Activated B cell treated with CpG ODN at 0.5 μM for 24 hours (primary cell): Measurements from ENCODE around the gene ZNF724. TPM values are rescaled to one million over a fixed set of nuclear protein-coding genes. Genes with fewer than 3 reads are reported as not detected.

ENCODE experiments used
- ATAC-seq: fragments of 200-7000 bp; cut with Tn5 transposase; one replicate; pipeline ENCODE4 v1.10.0; 2021; ENCODE audit warnings: low read depth, mild to moderate bottlenecking, moderate library complexity
- CTCF ChIA-PET: fragments of 350-600 bp; sonication (Branson Sonifier 250); formaldehyde crosslinking; loops from one replicate; lab custom pipeline; 2021; ENCODE audit warnings: antibody characterized with exemption; lab: Charles Lee
- POLR2A ChIA-PET: fragments of 350-600 bp; sonication (Branson Sonifier 250); formaldehyde crosslinking; loops from one replicate; lab custom pipeline; 2021; ENCODE audit warnings: antibody characterized with exemption; lab: Charles Lee
- DNase-seq: peaks from one replicate; pipeline ENCODE4 v3.0.0; 2022
- H3K27ac Mint-ChIP-seq: one replicate; pipeline ENCODE4 v1.8.0; 2020; ENCODE audit warnings: mixed read lengths
- H3K27me3 Mint-ChIP-seq: one replicate; pipeline ENCODE4 v1.8.0; 2021; ENCODE audit warnings: mixed read lengths
- H3K36me3 Mint-ChIP-seq: one replicate; pipeline ENCODE4 v1.8.0; 2021; ENCODE audit warnings: low read depth, mixed read lengths
- H3K4me1 Mint-ChIP-seq: one replicate; pipeline ENCODE4 v1.8.0; 2021; ENCODE audit warnings: mixed read lengths
- H3K4me3 Mint-ChIP-seq: one replicate; pipeline ENCODE4 v1.8.0; 2020; ENCODE audit warnings: mild to moderate bottlenecking, mixed read lengths
- H3K9me3 Mint-ChIP-seq: one replicate; pipeline ENCODE4 v1.8.0; 2020; ENCODE audit warnings: mixed read lengths
- intact Hi-C: fragments of 100-400 bp; cut with micrococcal nuclease; formaldehyde crosslinking; loops from one replicate; pipeline ENCODE4 v1.15.1; 2024
- total RNA-seq: library from RNA; stranded (reverse); gene quantifications from 2 replicates; pipeline ENCODE4 v1.2.3, GENCODE V29; 2022
- TF ChIP-seq, protein P1 (sequence below): fragments of 200-600 bp; IDR thresholded peaks from one replicate; pipeline ENCODE4 v1.8.0; 2022; ENCODE audit warnings: antibody characterized with exemption, mild to moderate bottlenecking

The ZNF724 gene
- total RNA-seq, 1 donor from 2014 or later = 8.0 TPM

DNA sequence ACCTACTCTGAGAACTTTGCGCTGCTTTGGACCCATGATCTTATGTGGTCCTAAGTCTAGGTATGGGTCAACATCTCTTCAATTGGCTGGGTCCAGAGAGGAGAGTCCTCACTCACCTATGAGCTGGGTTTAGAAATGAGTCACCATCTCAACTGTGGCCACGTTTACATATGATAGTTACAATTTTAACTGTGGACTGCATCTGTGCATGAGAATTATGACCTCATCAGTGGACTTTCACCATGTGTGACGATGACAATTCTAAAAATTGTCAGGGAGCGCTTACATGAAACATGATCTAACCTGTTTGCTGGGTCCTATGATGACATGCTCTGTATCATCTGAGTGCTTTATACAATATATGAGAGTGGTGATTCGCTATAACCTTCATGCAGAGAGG lies 12.7 kb upstream of the ZNF724 start:
- ChIA-PET POLR2A (interaction anchor here (1.2 kb wide), 1 partner anchor 11 kb away, joined by 4 read pairs; no protein-coding TSS in a partner anchor), CTCF (no interaction called here)
- no peak for ATAC-seq
- TF ChIP-seq, protein P1, sequence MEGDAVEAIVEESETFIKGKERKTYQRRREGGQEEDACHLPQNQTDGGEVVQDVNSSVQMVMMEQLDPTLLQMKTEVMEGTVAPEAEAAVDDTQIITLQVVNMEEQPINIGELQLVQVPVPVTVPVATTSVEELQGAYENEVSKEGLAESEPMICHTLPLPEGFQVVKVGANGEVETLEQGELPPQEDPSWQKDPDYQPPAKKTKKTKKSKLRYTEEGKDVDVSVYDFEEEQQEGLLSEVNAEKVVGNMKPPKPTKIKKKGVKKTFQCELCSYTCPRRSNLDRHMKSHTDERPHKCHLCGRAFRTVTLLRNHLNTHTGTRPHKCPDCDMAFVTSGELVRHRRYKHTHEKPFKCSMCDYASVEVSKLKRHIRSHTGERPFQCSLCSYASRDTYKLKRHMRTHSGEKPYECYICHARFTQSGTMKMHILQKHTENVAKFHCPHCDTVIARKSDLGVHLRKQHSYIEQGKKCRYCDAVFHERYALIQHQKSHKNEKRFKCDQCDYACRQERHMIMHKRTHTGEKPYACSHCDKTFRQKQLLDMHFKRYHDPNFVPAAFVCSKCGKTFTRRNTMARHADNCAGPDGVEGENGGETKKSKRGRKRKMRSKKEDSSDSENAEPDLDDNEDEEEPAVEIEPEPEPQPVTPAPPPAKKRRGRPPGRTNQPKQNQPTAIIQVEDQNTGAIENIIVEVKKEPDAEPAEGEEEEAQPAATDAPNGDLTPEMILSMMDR = no peak
- no peaks in the 10 kb centered on the region for H3K4me1 Mint-ChIP-seq
- intact Hi-C loops = no loop called here
- no peaks in the 10 kb centered on the region for H3K27me3 Mint-ChIP-seq
- peaks cover 62% of the 10 kb centered on the region for H3K36me3 Mint-ChIP-seq
- no peak overlapping the region for H3K27ac Mint-ChIP-seq
- DNase-seq = no peak
- no peaks in the 10 kb centered on the region for H3K9me3 Mint-ChIP-seq
- H3K4me3 Mint-ChIP-seq = no peak overlapping the region

DNA sequence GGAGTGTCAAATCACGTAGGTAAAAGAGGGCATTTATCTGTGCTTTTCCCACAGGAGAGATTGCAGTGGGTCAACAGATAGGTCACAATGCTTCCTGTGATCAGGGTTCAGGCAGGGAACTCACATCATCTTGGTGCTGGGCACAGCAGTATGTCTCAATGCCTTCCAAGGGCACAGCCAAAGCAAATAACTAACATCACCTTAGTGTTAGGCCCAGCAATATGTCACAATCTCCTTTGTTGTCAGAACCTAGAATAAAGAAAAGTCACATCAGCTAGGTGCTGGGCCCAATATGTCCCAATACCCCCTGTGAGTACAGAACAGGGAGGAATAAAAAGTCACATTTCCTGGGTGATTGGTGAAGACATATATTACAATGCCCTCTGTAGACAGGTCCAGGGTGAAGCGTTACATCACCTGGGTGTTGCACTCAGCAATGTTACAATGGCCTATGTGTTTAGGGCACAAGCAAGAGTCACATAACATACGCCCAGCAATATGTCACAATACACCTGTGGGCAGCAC lies 11.4 kb upstream of the ZNF724 start:
- TF ChIP-seq, protein P1 = no peak
- Mint-ChIP-seq H3K27me3 (no peaks in the 10 kb centered on the region), H3K27ac (no peak overlapping the region), H3K36me3 (peaks cover 53% of the 10 kb centered on the region), H3K4me3 (no peak overlapping the region), H3K4me1 (no peaks in the 10 kb centered on the region), H3K9me3 (no peaks in the 10 kb centered on the region)
- no peak for DNase-seq
- POLR2A ChIA-PET = no interaction called here
- CTCF ChIA-PET = no interaction called here
- intact Hi-C loops = no loop called here
- no peak for ATAC-seq

DNA sequence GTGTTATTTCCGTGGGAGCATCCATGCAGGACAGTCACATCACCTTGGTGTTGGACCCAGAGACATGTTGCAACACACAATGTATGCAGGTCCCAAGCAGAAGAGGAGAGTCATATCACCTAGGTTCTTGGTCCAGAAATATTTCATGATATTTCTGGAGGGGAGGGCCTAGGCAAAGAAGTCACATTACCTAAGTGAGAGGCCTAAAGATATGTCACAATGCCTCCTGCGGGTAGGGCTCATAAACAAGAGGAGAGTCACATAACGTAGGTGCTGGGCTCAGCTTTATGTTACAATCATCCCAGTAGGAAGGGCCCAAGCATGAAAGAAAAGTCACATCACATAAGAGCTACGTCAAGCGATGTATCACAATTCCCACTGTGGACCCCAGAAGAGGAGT lies 10.8 kb upstream of the ZNF724 start:
- H3K27me3 Mint-ChIP-seq = no peaks in the 10 kb centered on the region
- no peak overlapping the region for H3K4me3 Mint-ChIP-seq
- ChIA-PET CTCF (no interaction called here), POLR2A (no interaction called here)
- TF ChIP-seq, protein P1 = no peak
- DNase-seq (no peak), ATAC-seq (no peak)
- intact Hi-C loops = no loop called here
- no peaks in the 10 kb centered on the region for H3K9me3 Mint-ChIP-seq
- no peaks in the 10 kb centered on the region for H3K4me1 Mint-ChIP-seq
- H3K27ac Mint-ChIP-seq = no peak overlapping the region
- H3K36me3 Mint-ChIP-seq = peaks cover 50% of the 10 kb centered on the region

DNA sequence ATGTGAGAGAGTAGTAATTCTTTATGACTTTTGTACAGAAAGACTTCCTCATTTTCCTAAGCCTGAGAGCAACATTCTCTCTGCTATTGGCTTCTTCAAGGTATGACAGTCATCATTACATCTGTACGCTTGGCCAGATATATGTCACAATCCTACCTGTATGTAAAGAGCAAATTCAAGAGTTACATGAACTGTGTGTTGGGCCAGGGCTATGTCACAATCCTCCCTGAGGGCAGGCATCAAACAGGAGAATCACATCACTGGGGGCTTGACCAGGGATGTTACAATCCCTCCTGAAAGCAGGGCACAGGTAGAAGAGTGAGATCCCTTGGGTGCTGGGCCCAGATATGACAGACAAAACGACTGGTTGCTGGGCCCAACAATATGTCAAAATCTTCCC lies 9.8 kb upstream of the ZNF724 start:
- Mint-ChIP-seq H3K4me3 (no peak overlapping the region), H3K4me1 (no peaks in the 10 kb centered on the region), H3K36me3 (peaks cover 50% of the 10 kb centered on the region), H3K27me3 (no peaks in the 10 kb centered on the region), H3K27ac (no peak overlapping the region), H3K9me3 (no peaks in the 10 kb centered on the region)
- ATAC-seq (no peak), DNase-seq (no peak)
- ChIA-PET POLR2A (no interaction called here), CTCF (no interaction called here)
- intact Hi-C loops = loop anchor here (10.0 kb wide), 1 partner anchor 655 kb away; the partner anchor contains the start of gene ZNF726
- TF ChIP-seq, protein P1 = no peak

DNA sequence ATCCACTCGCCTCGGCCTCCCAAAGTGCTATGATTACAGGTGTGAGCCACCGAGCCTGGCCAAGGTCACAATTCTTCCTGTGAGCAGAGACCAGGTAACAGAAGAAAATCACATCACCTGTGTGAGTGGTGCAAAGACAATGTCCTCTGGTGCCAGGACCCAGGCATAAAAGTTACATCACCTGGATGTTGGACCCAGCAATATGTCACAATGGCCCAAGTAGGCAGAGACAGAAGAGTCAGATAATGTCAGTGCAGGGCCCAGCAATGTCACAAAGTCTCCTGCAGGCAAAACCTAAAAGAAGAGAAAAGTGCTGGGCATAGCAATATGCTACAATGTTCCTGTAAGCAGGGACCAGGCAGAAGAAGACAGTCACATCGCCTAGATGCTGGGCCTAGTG lies 5.5 kb upstream of the ZNF724 start:
- Mint-ChIP-seq H3K36me3 (peaks cover 24% of the 10 kb centered on the region), H3K9me3 (no peaks in the 10 kb centered on the region), H3K4me1 (no peaks in the 10 kb centered on the region), H3K27me3 (no peaks in the 10 kb centered on the region), H3K4me3 (no peak overlapping the region), H3K27ac (no peak overlapping the region)
- ChIA-PET POLR2A (no interaction called here), CTCF (no interaction called here)
- intact Hi-C loops = loop anchor here (10.0 kb wide), 1 partner anchor 659 kb away; the partner anchor contains the start of gene ZNF726
- no peak for ATAC-seq
- no peak for DNase-seq
- TF ChIP-seq, protein P1 = no peak
